Suprapubic skin (tissue), 3 donors: ENCODE results near the gene ABHD17A.

Experiments
- CTCF ChIP-seq, 2 donors: fragments of 200-600 bp in 1 of 2; fragments of 450-650 bp in 1 of 2; sonication (generic) in 1 of 2; IDR thresholded peaks; one replicate each; pipeline ENCODE4 v1.5.1; 2016 to 2019; ENCODE audit warnings: antibody characterized with exemption in 2 of 2, mild to moderate bottlenecking in 1 of 2, moderate library complexity in 1 of 2
- POLR2A ChIP-seq, 2 donors: fragments of 450-650 bp; IDR thresholded peaks; one replicate each; pipeline ENCODE4 v1.6.1; 2017; ENCODE audit warnings: antibody characterized with exemption in 2 of 2, mild to moderate bottlenecking in 2 of 2, moderate library complexity in 2 of 2

- no peak for TF ChIP-seq CTCF (IDR thresholded peaks at IDR 0.05)
- TF ChIP-seq POLR2A (IDR thresholded peaks at IDR 0.05): no peak
These were observed 36.2 kb downstream of the ABHD17A start for GRCh38 chr19:1849132-1849474.
